Transverse colon (tissue), 3 donors: ENCODE measurements around the gene MPZL3.

Experiments
- POLR2A ChIP-seq: fragments of 450-650 bp; IDR thresholded peaks from one replicate; pipeline ENCODE4 v1.6.1; 2016; ENCODE audit warnings: antibody characterized with exemption, mild to moderate bottlenecking, moderate library complexity
- POLR2AphosphoS5 ChIP-seq, 3 donors: sonication (generic); formaldehyde crosslinking; IDR thresholded peaks; one replicate each; pipeline ENCODE4 v1.6.1; 2016; ENCODE audit warnings: antibody characterized with exemption in 3 of 3

- no peak for TF ChIP-seq POLR2A
- TF ChIP-seq POLR2AphosphoS5 (IDR thresholded peaks at IDR 0.05), result no peak
Measured at GRCh38 chr11:118210323-118210722, 41.8 kb downstream of the MPZL3 start.
